Liver (tissue), 3 donors: ENCODE measurements around the gene MRLN.

Experiments used
- EGR1 ChIP-seq, 2 donors: IDR thresholded peaks; 2 replicates each; pipeline ENCODE4 v1.6.1; 2016 to 2018; ENCODE audit warnings: antibody characterized with exemption in 2 of 2, low read depth in 2 of 2
- JUND ChIP-seq, 2 donors: IDR thresholded peaks; 2 replicates each; pipeline ENCODE4 v1.6.1; 2016; ENCODE audit warnings: antibody characterized with exemption in 2 of 2
- SP1 ChIP-seq: IDR thresholded peaks from 2 replicates; pipeline ENCODE4 v1.6.1; 2018; ENCODE audit warnings: antibody characterized with exemption, mild to moderate bottlenecking
- TAF1 ChIP-seq: conservative IDR thresholded peaks from 2 replicates; pipeline ENCODE4 v1.6.1; 2016; ENCODE audit warnings: antibody characterized with exemption, mild to moderate bottlenecking
- ZBTB33 ChIP-seq: IDR thresholded peaks from 2 replicates; pipeline ENCODE4 v1.6.1; 2016; ENCODE audit warnings: antibody characterized with exemption
- TF ChIP-seq, protein P1 (sequence below): fragments of 150-350 bp; IDR thresholded peaks from 2 replicates; pipeline ENCODE4 v1.5.1; 2017; ENCODE audit warnings: improper control_type of control experiment, low read depth, low read length; ENCODE audit not compliant: missing input control
- TF ChIP-seq, protein P2 (sequence below): IDR thresholded peaks from 2 replicates; pipeline ENCODE4 v1.6.1; 2016; ENCODE audit warnings: antibody characterized with exemption
- TF ChIP-seq, protein P3 (sequence below): IDR thresholded peaks from 2 replicates; pipeline ENCODE4 v1.6.1; 2016; ENCODE audit warnings: antibody characterized with exemption
- TF ChIP-seq, protein P4 (sequence below): IDR thresholded peaks from 2 replicates; pipeline ENCODE4 v1.6.1; 2016; ENCODE audit warnings: antibody characterized with exemption, mild to moderate bottlenecking
- donor health status: healthy.
- donor health status: healthy.

DNA sequence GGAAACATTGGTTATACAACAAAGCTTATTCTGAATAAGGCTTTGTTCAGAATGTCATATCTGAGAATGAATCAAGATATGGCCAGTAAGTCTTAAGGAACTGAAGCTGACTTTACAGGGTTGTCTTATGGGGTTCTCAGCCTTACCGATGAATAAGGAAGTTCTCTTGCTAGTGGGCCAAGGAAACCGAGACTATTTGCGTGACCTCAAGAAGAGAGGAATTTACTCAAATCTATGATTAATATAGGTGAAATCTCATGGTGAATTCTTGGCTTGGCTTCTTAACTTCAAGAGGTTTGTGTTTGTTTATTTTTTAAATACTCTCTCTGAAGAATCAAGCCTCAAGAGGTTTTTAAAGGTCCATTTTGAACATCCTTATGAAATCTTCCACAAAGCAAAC lies 4.7 kb upstream of the MRLN start:
- TF ChIP-seq JUND (IDR thresholded peaks at IDR 0.05) (no peak), SP1 (no peak), EGR1 (IDR thresholded peaks at IDR 0.05; ENCODE audit: low read depth in 2 of 2) (no peak), TAF1 (no peak), ZBTB33 (no peak)
- TF ChIP-seq, protein P1, sequence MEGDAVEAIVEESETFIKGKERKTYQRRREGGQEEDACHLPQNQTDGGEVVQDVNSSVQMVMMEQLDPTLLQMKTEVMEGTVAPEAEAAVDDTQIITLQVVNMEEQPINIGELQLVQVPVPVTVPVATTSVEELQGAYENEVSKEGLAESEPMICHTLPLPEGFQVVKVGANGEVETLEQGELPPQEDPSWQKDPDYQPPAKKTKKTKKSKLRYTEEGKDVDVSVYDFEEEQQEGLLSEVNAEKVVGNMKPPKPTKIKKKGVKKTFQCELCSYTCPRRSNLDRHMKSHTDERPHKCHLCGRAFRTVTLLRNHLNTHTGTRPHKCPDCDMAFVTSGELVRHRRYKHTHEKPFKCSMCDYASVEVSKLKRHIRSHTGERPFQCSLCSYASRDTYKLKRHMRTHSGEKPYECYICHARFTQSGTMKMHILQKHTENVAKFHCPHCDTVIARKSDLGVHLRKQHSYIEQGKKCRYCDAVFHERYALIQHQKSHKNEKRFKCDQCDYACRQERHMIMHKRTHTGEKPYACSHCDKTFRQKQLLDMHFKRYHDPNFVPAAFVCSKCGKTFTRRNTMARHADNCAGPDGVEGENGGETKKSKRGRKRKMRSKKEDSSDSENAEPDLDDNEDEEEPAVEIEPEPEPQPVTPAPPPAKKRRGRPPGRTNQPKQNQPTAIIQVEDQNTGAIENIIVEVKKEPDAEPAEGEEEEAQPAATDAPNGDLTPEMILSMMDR = no peak
- TF ChIP-seq, protein P2, sequence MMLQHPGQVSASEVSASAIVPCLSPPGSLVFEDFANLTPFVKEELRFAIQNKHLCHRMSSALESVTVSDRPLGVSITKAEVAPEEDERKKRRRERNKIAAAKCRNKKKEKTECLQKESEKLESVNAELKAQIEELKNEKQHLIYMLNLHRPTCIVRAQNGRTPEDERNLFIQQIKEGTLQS = no peak
- TF ChIP-seq, protein P3, sequence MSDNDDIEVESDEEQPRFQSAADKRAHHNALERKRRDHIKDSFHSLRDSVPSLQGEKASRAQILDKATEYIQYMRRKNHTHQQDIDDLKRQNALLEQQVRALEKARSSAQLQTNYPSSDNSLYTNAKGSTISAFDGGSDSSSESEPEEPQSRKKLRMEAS = no peak
- TF ChIP-seq, protein P4, sequence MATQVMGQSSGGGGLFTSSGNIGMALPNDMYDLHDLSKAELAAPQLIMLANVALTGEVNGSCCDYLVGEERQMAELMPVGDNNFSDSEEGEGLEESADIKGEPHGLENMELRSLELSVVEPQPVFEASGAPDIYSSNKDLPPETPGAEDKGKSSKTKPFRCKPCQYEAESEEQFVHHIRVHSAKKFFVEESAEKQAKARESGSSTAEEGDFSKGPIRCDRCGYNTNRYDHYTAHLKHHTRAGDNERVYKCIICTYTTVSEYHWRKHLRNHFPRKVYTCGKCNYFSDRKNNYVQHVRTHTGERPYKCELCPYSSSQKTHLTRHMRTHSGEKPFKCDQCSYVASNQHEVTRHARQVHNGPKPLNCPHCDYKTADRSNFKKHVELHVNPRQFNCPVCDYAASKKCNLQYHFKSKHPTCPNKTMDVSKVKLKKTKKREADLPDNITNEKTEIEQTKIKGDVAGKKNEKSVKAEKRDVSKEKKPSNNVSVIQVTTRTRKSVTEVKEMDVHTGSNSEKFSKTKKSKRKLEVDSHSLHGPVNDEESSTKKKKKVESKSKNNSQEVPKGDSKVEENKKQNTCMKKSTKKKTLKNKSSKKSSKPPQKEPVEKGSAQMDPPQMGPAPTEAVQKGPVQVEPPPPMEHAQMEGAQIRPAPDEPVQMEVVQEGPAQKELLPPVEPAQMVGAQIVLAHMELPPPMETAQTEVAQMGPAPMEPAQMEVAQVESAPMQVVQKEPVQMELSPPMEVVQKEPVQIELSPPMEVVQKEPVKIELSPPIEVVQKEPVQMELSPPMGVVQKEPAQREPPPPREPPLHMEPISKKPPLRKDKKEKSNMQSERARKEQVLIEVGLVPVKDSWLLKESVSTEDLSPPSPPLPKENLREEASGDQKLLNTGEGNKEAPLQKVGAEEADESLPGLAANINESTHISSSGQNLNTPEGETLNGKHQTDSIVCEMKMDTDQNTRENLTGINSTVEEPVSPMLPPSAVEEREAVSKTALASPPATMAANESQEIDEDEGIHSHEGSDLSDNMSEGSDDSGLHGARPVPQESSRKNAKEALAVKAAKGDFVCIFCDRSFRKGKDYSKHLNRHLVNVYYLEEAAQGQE = no peak
